PFSK-1 (cell line): ENCODE data around the gene DNAH6.

ENCODE experiments used
- FOXP2 ChIP-seq: optimal IDR thresholded peaks from 2 replicates; pipeline ENCODE3; 2011; ENCODE audit warnings: borderline replicate concordance, control low read depth, inconsistent platforms; ENCODE audit not compliant: insufficient read depth; ENCODE audit errors: extremely low read length, extremely low read depth
- POLR2AphosphoS5 ChIP-seq: IDR thresholded peaks from 2 replicates; pipeline ENCODE4 v1.6.1; 2012; ENCODE audit warnings: low read depth, mild to moderate bottlenecking, control low read depth, low read length, moderate library complexity
- REST ChIP-seq, 2 experiments: IDR thresholded peaks; 2 replicates each; pipeline versions ENCODE4 v1.6.1 to v1.8.0; 2011 to 2012; ENCODE audit warnings: low read depth in 2 of 2, low read length in 2 of 2, control low read depth in 1 of 2, inconsistent platforms in 1 of 2, mild to moderate bottlenecking in 1 of 2, moderate library complexity in 1 of 2; ENCODE audit not compliant: insufficient read depth in 1 of 2
- SIN3A ChIP-seq: IDR thresholded peaks from 2 replicates; pipeline ENCODE4 v1.6.1; 2012; ENCODE audit warnings: mild to moderate bottlenecking, low read length, moderate library complexity, borderline replicate concordance; ENCODE audit not compliant: insufficient read depth
- TAF1 ChIP-seq: IDR thresholded peaks from 2 replicates; pipeline ENCODE4 v1.6.1; 2012; ENCODE audit warnings: low read length, control low read depth, borderline replicate concordance; ENCODE audit not compliant: insufficient read depth

Gene DNAH6

GRCh38 chr2:84628486-84628885 is 112.2 kb downstream of the DNAH6 start:
- TF ChIP-seq TAF1 = no peak
- TF ChIP-seq SIN3A = no peak
- TF ChIP-seq REST (IDR thresholded peaks at IDR 0.05; ENCODE audit: insufficient read depth in 1 of 2, low read depth in 2 of 2, low read length in 2 of 2) = no peak
- TF ChIP-seq POLR2AphosphoS5 = no peak
- no peak for TF ChIP-seq FOXP2

- TF ChIP-seq FOXP2 (no peak), REST (IDR thresholded peaks at IDR 0.05; ENCODE audit: insufficient read depth in 1 of 2, low read depth in 2 of 2, low read length in 2 of 2) (no peak), POLR2AphosphoS5 (no peak), SIN3A (no peak), TAF1 (no peak)
These were observed 113.3 kb downstream of the DNAH6 start for GRCh38 chr2:84629550-84629949.

- TF ChIP-seq FOXP2 (no peak), SIN3A (no peak), TAF1 (no peak), REST (IDR thresholded peaks at IDR 0.05; ENCODE audit: insufficient read depth in 1 of 2, low read depth in 2 of 2, low read length in 2 of 2) (no peak), POLR2AphosphoS5 (no peak)
These were observed 114.7 kb downstream of the DNAH6 start for GRCh38 chr2:84631047-84631446.

- TF ChIP-seq FOXP2 (no peak), TAF1 (no peak), REST (IDR thresholded peaks at IDR 0.05; ENCODE audit: insufficient read depth in 1 of 2, low read depth in 2 of 2, low read length in 2 of 2) (no peak), POLR2AphosphoS5 (no peak), SIN3A (no peak)
These were observed 115.7 kb downstream of the DNAH6 start for GRCh38 chr2:84631985-84632384.

- TF ChIP-seq FOXP2 (no peak), TAF1 (no peak), SIN3A (no peak), REST (IDR thresholded peaks at IDR 0.05; ENCODE audit: insufficient read depth in 1 of 2, low read depth in 2 of 2, low read length in 2 of 2) (no peak), POLR2AphosphoS5 (no peak)
These were observed 120.0 kb downstream of the DNAH6 start for GRCh38 chr2:84636080-84636971.
